PC-9 (cell line): Measurements from ENCODE around the gene ELMO2. TPM values are rescaled to one million over a fixed set of nuclear protein-coding genes. Genes with fewer than 3 reads are reported as not detected.

ENCODE experiments used
- BruUV-seq: library from RNA; stranded (reverse); fragments of 400-500 nt; replicated peaks from 2 replicates; lab custom pipeline; 2021; lab: Mats Ljungman, UMichigan
- CTCF ChIA-PET: fragments of 300-600 bp; sonication (Branson Sonifier 250); formaldehyde crosslinking; loops from one replicate; lab custom pipeline; 2022; ENCODE audit warnings: antibody characterized with exemption; lab: Charles Lee
- POLR2A ChIA-PET: fragments of 300-600 bp; sonication (Branson Sonifier 250); formaldehyde crosslinking; loops from one replicate; lab custom pipeline; 2022; ENCODE audit warnings: antibody characterized with exemption; ENCODE audit not compliant: unreplicated experiment; lab: Charles Lee
- DNase-seq, 2 experiments: peaks; one replicate each; pipeline versions ENCODE4 v3.0.0 to v3.0.0-alpha.2; 2015 to 2022; ENCODE audit warnings: mixed read lengths in 1 of 2
- H2AFZ ChIP-seq: fragments of 200-600 bp; sonication (generic); 2 replicates; pipeline ENCODE4 v1.8.1; 2017; ENCODE audit warnings: antibody characterized with exemption
- H3F3A ChIP-seq: fragments of 200-600 bp; sonication (generic); 2 replicates; pipeline ENCODE4 v1.8.1; 2017; ENCODE audit warnings: antibody characterized with exemption, mild to moderate bottlenecking, low read depth; ENCODE audit not compliant: insufficient read depth
- H3K27ac ChIP-seq: fragments of 200-600 bp; sonication (generic); 2 replicates; pipeline ENCODE4 v1.6.1; 2016; ENCODE audit warnings: mixed run types
- H3K27me3 ChIP-seq: fragments of 200-600 bp; sonication (generic); 2 replicates; pipeline ENCODE4 v1.6.1; 2016; ENCODE audit warnings: low read depth, mixed run types; ENCODE audit not compliant: insufficient read depth
- H3K36me3 ChIP-seq: fragments of 200-600 bp; sonication (generic); 2 replicates; pipeline ENCODE4 v1.6.1; 2016; ENCODE audit warnings: low read depth, mixed run types
- H3K4me1 ChIP-seq: fragments of 200-600 bp; sonication (generic); replicated peaks from 2 replicates; pipeline ENCODE4 v1.6.1; 2016; ENCODE audit warnings: mixed run types; ENCODE audit not compliant: insufficient read depth
- H3K4me2 ChIP-seq: fragments of 200-600 bp; sonication (generic); 2 replicates; pipeline ENCODE4 v1.6.1; 2017; ENCODE audit warnings: mixed run types
- H3K4me3 ChIP-seq: fragments of 200-600 bp; sonication (generic); 2 replicates; pipeline ENCODE4 v1.6.1; 2016; ENCODE audit warnings: mixed run types
- H3K79me2 ChIP-seq: fragments of 200-600 bp; sonication (generic); 2 replicates; pipeline ENCODE4 v1.6.1; 2017; ENCODE audit warnings: low read depth, mixed run types
- H3K9me2 ChIP-seq: fragments of 200-600 bp; sonication (generic); 2 replicates; pipeline ENCODE4 v1.8.1; 2017; ENCODE audit warnings: mild to moderate bottlenecking; ENCODE audit not compliant: insufficient read depth
- H3K9me3 ChIP-seq: fragments of 200-600 bp; sonication (generic); 2 replicates; pipeline ENCODE4 v1.8.1; 2016; ENCODE audit warnings: low read depth; ENCODE audit not compliant: insufficient read depth
- H4K20me1 ChIP-seq: fragments of 200-600 bp; sonication (generic); 2 replicates; pipeline ENCODE4 v1.8.1; 2017; ENCODE audit not compliant: insufficient read depth
- CTCF ChIP-seq: fragments of 200-600 bp; sonication (generic); conservative IDR thresholded peaks from 2 replicates; pipeline ENCODE4 v1.6.1; 2017; ENCODE audit warnings: mixed run types, antibody characterized with exemption, mild to moderate bottlenecking, moderate library complexity
- EZH2 ChIP-seq: fragments of 200-600 bp; sonication (generic); IDR thresholded peaks from 2 replicates; pipeline ENCODE4 v1.8.0; 2017; ENCODE audit warnings: antibody characterized with exemption, low read depth
- intact Hi-C: fragments of 100-400 bp; cut with micrococcal nuclease; formaldehyde crosslinking; loops from one replicate; pipeline ENCODE4 v1.10.0; 2022; ENCODE audit not compliant: unreplicated experiment
- total RNA-seq: library from RNA; stranded (reverse); gene quantifications from 2 replicates; pipeline ENCODE4 v1.2.3, GENCODE V29; 2021

ELMO2 gene
- total RNA-seq, 1 experiment from 2014 or later, result 29.4 TPM

GRCh38 chr20:46330831-46331371, 75.5 kb downstream of the ELMO2 start:
- H3F3A ChIP-seq, result no peaks in the 10 kb centered on the region
- no peak overlapping the region for H2AFZ ChIP-seq
- no peaks in the 10 kb centered on the region for H3K4me1 ChIP-seq
- no peak for DNase-seq
- H3K36me3 ChIP-seq, result no peaks in the 10 kb centered on the region
- H3K4me2 ChIP-seq, result no peak overlapping the region
- ChIA-PET POLR2A (no interaction called here), CTCF (interaction anchor here (1.5 kb wide), 1 partner anchor 18 kb away, joined by 4 read pairs; no protein-coding TSS in a partner anchor)
- no peaks in the 10 kb centered on the region for H3K9me3 ChIP-seq
- H3K27ac ChIP-seq, result no peak overlapping the region
- BruUV-seq, result no TSS peak
- peaks cover 94% of the 10 kb centered on the region for H3K27me3 ChIP-seq
- no peaks in the 10 kb centered on the region for H3K9me2 ChIP-seq
- H3K4me3 ChIP-seq, result no peak overlapping the region
- no peaks in the 10 kb centered on the region for H4K20me1 ChIP-seq
- intact Hi-C loops, result no loop called here
- no peaks in the 10 kb centered on the region for H3K79me2 ChIP-seq
- TF ChIP-seq CTCF (no peak), EZH2 (no peak)

- BruUV-seq, result no TSS peak
- H3K9me3 ChIP-seq, result no peaks in the 10 kb centered on the region
- CTCF ChIA-PET, result no interaction called here
- no peaks in the 10 kb centered on the region for H3F3A ChIP-seq
- H3K4me3 ChIP-seq, result no peak overlapping the region
- H3K4me1 ChIP-seq, result no peaks in the 10 kb centered on the region
- no peak overlapping the region for H3K4me2 ChIP-seq
- H3K9me2 ChIP-seq, result no peaks in the 10 kb centered on the region
- intact Hi-C loops, result no loop called here
- no peak overlapping the region for H3K27ac ChIP-seq
- POLR2A ChIA-PET, result no interaction called here
- H4K20me1 ChIP-seq, result no peaks in the 10 kb centered on the region
- no peaks in the 10 kb centered on the region for H3K36me3 ChIP-seq
- H2AFZ ChIP-seq, result no peak overlapping the region
- no peaks in the 10 kb centered on the region for H3K79me2 ChIP-seq
- H3K27me3 ChIP-seq, result peaks cover 94% of the 10 kb centered on the region
- no peak for TF ChIP-seq CTCF
- TF ChIP-seq EZH2, result no peak
- DNase-seq, result no peak
Observed at GRCh38 chr20:46330072-46330763, 76.2 kb downstream of the ELMO2 start.

GRCh38 chr20:46328200-46328882, 78.1 kb downstream of the ELMO2 start:
- Histone ChIP-seq H3K9me2 (no peaks in the 10 kb centered on the region), H3K79me2 (no peaks in the 10 kb centered on the region), H3F3A (no peaks in the 10 kb centered on the region), H4K20me1 (no peaks in the 10 kb centered on the region), H3K4me1 (no peaks in the 10 kb centered on the region), H3K4me2 (no peak overlapping the region), H3K27me3 (peaks cover 95% of the 10 kb centered on the region), H2AFZ (no peak overlapping the region), H3K36me3 (no peaks in the 10 kb centered on the region), H3K9me3 (no peaks in the 10 kb centered on the region), H3K4me3 (no peak overlapping the region), H3K27ac (no peak overlapping the region)
- ChIA-PET CTCF (no interaction called here), POLR2A (no interaction called here)
- BruUV-seq, result no TSS peak
- intact Hi-C loops, result loop anchor here (5.0 kb wide), 1 partner anchor 196 kb away; no protein-coding TSS in a partner anchor
- no peak for TF ChIP-seq CTCF
- TF ChIP-seq EZH2, result no peak
- DNase-seq, result no peak
